Right ventricle myocardium inferior (tissue), 1 donor: ENCODE results near the gene ACOXL. TPM values are rescaled to one million over a fixed set of nuclear protein-coding genes. Genes with fewer than 3 reads are reported as not detected.

ENCODE experiments used
- ATAC-seq: fragments of 200-7000 bp; cut with Tn5 transposase; one replicate; pipeline ENCODE4 v1.9.1; 2020; ENCODE audit warnings: mild to moderate bottlenecking, moderate library complexity
- DNase-seq: peaks from one replicate; pipeline ENCODE4 v3.0.0; 2021; ENCODE audit errors: missing footprints
- intact Hi-C: fragments of 100-400 bp; cut with DNase I; formaldehyde crosslinking; loops from one replicate; pipeline ENCODE4 v1.11.0; 2022
- total RNA-seq: library from RNA; stranded (reverse); fragmentation: NEBNext Ultra II Directional; extraction: Animal tissue kit (Norgen Biotek cat#: 25700); gene quantifications from one replicate; pipeline ENCODE4 v1.2.1, GENCODE V29; 2021
- donor health status: DM: no; HTN: yes; CAD: no; lungs with severe emphysema.

ACOXL gene
- total RNA-seq, 1 donor from 2014 or later, result not detected

DNA sequence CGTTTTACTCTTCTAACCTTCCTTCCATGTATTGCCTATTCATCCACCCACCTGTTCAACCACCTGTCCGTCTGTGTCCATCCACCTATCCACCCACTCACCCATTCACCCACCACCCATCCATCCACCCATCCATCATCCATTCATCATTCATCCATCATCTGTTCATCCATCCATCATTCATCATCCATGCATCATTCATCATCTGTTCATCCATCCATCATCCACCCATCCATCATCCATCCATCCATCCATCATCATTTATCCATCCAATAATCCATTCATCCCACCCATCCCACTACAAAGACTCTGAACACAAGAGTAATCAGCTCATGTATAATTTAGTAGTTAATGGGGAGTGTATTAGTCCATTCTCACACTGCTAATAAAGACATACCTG, 78.0 kb downstream of the ACOXL start:
- ATAC-seq (no peak), DNase-seq (no peak)
- intact Hi-C loops, result loop anchor here (10.0 kb wide), 1 partner anchor 314 kb away; the partner anchor contains the start of gene BCL2L11

DNA sequence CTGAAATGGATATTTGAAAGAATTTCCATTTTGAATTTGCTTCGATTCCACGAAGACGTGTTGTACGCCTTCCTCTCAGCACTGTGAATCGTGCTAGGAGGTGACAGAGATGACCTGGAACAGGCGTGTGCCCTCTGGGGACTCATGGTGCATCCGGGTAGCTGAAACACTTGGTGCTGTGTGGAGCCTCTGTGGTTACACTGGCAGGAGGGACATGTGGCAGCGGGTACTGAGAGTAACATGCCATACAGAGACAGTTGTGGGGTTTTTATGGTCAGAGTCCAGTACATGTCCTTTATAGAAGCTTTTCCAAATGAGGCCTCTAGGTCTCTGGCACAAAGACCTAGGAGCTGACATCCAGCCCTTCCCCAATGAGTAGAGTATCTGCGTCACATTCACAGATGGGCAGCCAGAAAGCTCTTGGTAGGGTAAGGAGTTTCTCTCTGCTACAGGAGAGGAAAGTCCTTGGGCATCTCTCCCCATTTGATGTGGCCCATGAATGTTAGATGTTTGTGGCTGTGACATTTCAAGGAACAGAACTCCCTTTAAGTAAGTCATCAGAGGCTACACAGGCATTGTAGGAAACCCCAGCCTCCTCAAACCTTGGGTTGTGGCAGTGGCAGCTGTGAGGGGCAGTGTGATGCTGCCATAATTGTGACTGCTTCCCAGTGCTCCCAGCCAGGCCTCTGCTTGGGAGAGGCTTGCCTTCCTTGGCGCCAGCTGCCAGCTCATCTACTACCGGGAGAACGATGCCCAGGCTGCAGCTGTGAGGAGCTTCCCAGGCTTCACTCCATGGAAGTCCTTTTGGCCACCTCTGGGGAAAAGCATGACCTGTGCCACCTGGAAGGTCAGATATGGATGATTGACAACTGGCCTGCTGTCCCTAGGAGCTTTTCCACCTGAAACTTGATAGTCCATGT, 80.6 kb downstream of the ACOXL start:
- intact Hi-C loops, result loop anchor here (10.0 kb wide), 1 partner anchor 312 kb away; the partner anchor contains the start of gene BCL2L11
- DNase-seq (no peak), ATAC-seq (no peak)

DNA sequence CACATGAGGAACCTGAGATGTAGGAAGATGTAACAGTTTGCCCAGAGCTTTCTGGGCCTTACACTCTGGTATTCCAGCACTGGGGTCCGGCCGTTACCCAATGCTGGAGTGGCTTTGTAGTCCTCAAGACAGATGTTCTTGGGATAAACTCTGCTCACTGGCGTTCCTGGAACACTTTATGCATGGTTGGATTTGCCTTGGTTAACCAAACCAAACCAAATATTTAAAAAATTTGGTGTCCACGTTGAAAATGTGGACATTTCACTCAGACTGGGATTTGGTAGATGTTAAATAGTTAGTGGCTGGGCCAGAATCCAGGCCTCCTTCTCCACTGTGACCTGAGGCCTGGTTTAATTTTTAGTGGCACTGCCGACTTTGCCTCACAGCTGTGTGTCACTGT, 81.5 kb downstream of the ACOXL start:
- no peak for ATAC-seq
- intact Hi-C loops, result loop anchor here (10.0 kb wide), 1 partner anchor 311 kb away; the partner anchor contains the start of gene BCL2L11
- no peak for DNase-seq

DNA sequence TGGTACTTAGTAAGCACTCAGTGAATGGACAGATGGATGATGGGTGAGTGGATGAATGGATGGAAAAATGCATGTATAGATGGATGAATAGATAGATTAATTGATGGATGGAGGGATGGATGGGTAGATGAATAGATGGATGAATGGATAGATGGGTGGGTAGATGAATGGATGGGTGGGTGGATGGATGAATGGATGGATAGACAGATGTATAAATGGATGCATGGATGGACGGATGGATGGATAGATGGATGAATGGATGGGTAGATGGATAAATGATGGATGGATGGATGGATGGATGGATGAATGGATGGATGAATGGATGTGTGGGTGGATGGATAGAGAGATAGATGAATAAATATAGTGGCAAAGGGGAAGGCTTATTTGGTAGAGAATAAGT, 83.6 kb downstream of the ACOXL start:
- DNase-seq (no peak), ATAC-seq (no peak)
- intact Hi-C loops, result loop anchor here (10.0 kb wide), 1 partner anchor 309 kb away; the partner anchor contains the start of gene BCL2L11

DNA sequence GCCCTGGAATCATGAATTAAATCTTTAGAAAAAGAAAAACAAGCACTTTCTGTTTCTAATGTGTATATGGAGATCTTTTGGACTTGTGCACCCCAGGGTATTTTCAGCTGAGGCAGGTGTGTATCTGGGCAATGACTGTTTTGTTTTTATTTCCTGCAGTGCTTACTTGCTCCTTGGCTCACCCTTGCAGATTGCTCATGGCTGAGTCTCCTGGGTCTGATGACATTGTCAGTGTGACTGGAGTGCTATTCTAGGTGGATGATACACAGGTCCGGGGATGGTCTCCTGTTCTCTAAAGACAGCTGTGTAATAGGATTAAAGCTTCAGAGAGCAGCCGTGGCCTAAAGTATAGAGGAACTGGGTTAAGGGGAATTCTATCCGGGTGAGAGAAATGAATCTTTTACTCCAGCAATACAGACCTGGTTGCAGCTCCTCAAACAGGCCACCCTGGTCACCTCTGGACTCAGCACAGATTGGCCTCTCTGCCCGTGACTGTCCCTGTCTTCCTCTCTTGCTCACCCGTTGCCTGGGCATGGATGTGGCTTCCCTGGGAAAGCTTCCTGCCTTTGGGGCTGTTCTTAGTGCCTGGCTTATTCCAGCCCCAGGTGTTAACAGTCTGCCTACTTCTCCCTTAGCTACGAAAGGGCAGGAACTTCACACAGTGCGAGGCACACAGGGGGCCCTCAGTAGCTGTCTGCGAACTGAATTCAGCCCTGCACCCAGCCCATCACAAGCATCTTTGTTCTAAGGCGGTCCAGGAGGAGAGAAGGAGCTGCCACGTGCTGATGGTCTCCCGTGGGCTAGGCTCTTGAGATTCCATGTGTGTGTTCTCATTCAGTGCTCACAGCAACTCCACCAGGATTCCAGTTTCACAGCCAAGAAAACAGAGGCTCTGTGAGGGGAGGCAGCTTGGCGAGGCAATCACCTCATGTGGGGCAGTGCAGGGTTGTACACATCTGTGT, 84.3 kb downstream of the ACOXL start:
- ATAC-seq, result no peak
- intact Hi-C loops, result loop anchor here (10.0 kb wide), 1 partner anchor 308 kb away; the partner anchor contains the start of gene BCL2L11

DNA sequence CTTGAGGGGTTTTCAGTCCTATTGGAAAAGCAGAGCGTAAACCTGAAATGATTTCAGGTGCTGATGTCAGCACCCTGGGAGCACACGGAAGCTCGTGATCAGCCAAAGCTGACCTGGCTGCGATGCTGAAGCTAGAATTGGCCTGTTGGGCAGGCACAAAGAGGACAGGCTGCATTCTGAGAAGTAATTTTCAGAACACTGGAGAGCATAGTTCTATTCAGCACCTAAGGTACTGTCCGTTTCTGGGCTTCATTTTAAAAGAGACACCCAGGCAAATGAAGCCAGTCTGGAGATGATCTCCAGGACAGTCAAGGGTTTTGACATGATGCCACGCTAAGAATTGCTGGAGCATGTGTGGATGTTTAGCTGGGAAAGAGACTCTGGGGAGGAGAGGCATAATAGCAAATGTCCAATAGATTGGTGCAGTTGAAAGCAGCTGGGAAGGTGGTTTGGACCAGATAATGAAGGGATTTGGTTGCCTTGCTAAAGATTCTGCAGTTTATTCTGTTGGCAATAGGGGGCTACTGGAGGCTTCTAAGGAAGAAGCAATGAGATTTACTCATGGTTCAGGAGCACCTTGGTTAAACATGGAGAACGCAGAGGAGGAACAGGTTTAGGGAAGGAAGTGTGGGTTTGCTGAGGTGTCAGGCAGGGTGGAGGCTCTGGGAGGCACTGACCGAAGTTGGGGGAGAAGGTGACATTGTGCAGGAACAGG, 86.6 kb downstream of the ACOXL start:
- no peak for DNase-seq
- ATAC-seq, result no peak
- intact Hi-C loops, result loop anchor here (10.0 kb wide), 1 partner anchor 306 kb away; the partner anchor contains the start of gene BCL2L11

More for the DNA sequence above, 84.3 kb downstream of the ACOXL start:
- no peak for DNase-seq

DNA sequence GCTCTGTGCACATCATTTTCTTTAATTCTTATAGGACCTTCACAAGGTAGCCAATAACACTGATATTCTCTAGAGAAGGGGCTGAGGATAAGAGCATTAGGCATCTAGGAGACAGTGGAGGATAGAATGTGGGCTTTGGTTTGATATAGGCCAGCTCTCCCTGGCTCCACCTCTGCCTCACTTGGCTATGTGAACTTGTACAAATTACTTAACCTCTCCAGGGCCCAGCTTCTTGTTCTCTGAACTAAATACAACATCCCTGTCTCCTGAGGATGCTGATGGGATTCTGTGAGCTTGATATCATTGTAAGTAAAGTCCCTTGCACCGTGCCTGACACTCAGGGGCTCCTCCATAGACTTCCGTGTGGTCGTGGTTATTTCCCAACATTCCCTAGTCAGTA, 87.3 kb downstream of the ACOXL start:
- ATAC-seq, result no peak
- intact Hi-C loops, result loop anchor here (10.0 kb wide), 1 partner anchor 305 kb away; the partner anchor contains the start of gene BCL2L11
- DNase-seq, result no peak

DNA sequence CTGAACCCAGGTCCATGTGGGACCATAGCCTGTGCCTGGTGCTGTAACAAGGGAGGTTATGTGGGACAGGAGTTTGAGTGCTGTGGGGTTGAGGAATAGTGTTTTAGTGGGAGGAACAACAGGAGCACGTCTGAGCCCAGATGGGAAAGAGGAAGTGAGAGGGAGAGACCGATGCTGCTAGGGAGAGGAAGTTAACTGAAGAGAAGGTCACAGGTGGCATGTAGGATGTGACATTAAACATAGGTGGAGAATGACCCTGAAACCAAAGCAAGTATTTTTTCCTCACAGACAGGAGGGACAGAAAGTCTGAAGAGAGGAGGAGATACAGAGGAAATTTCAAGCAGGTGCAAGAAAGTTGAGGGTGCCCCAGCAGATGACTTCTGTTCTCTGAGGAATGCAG, 87.8 kb downstream of the ACOXL start:
- ATAC-seq (no peak), DNase-seq (no peak)
- intact Hi-C loops, result no loop called here

DNA sequence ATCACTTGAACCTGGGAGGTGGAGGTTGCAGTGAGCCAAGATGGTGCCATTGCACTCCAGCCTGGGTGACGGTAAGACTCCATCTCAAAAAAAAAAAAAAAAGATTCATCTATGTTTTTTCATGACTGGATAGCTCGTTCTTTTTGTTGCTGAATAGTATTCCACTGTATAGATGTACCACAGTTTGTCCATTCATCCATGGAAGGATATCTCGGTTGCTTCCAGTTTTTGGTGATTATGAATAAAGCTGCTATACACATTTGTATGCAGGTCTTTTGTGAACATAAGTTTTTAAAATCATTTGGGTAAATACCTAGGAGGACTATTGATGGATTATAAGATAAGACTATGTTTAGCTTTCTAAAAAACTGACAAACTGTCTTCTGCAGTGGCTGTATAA, 90.8 kb downstream of the ACOXL start:
- ATAC-seq, result no peak
- DNase-seq, result no peak
- intact Hi-C loops, result no loop called here

DNA sequence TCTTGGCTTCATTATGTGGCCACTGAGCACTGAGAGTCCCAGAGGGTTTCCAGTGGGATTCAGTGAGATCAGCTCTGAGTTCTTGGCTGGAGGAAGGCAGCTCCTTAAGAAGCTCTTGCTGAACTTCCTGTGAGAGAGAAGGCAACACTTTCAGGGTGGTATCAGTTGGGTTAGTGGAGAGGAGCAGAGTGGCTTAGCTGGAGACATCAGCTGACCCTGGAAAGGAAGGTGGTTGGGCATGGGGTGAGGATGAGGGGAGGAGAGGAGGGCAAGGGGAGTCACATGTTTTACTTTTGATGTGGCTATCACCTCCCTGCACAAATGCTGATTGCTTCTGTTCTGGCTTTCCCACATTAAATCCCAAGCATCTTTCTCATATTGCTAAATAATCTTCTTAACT, 95.1 kb downstream of the ACOXL start:
- DNase-seq (no peak), ATAC-seq (no peak)
- intact Hi-C loops, result no loop called here

DNA sequence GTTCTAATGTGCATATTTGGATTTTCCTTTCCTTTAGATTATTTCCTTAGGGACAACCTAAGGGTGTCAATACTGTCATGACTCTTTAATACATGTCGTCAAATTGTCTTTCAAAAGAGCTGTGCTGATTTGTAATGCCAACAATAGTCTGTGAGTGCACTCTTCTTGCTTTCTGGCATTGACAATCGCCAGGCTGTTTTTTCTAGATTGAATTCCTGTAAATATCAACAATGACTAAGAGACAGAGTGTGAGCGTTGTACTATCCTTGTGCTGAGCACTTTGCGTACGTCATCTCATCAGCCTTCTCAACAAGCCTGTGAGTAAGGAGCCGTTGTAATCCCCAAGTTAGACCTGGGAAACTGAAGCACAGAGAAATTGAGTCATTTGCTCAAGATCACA, 96.0 kb downstream of the ACOXL start:
- ATAC-seq (no peak), DNase-seq (no peak)
- intact Hi-C loops, result no loop called here

DNA sequence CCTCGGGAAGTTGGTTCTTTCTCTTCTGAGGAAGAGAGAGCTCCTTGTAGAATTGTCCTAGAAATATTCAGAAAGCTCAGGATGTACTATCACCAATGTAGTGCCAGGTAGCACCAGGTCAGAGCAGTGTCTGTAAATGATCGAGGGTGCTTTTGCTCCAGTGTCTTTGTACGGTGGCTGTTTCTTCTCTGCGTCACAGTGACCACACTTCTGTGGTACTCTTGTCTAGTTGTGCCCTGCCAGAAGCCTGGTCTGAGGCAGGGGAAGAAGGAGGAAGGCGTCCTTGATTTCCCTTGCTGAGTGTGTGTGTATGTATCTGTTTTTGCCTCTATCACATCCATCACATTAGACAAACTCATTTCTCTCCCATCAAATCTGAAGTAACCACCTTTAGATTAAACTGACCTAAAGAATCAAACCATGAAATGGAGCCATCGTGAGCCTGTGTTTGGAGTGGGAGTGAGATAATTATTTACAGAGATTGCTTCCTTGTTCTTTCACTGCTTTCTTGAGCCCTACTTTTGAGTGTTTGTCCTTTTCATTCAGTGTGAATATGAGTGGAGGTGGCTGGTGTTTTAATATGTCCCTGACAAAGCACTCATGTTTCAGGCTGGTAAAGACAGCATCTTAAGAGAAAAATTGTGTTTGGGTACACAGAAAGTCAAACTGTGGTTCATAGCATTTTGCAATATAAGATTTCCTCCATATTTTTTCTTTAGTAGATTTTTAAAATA, 97.2 kb downstream of the ACOXL start:
- no peak for DNase-seq
- no peak for ATAC-seq
- intact Hi-C loops, result no loop called here

DNA sequence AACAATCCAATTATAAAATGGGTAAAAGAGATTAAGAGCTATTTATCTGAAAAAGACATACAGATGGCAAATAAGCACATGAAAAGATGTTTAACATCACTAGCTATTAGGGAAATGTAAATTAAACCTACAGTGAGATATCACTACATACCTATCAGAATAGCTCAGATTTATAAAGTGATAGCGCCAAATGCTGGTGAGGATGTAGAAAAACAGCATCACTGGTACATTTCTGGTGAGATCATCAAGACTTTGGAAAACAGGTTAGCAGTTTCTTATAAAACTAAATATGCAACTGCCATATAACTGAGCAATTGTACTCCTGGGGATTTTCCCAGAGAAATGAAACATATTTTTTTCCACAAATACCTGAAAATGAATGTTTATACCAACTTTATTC, 100.4 kb downstream of the ACOXL start:
- DNase-seq (no peak), ATAC-seq (no peak)
- intact Hi-C loops, result no loop called here

DNA sequence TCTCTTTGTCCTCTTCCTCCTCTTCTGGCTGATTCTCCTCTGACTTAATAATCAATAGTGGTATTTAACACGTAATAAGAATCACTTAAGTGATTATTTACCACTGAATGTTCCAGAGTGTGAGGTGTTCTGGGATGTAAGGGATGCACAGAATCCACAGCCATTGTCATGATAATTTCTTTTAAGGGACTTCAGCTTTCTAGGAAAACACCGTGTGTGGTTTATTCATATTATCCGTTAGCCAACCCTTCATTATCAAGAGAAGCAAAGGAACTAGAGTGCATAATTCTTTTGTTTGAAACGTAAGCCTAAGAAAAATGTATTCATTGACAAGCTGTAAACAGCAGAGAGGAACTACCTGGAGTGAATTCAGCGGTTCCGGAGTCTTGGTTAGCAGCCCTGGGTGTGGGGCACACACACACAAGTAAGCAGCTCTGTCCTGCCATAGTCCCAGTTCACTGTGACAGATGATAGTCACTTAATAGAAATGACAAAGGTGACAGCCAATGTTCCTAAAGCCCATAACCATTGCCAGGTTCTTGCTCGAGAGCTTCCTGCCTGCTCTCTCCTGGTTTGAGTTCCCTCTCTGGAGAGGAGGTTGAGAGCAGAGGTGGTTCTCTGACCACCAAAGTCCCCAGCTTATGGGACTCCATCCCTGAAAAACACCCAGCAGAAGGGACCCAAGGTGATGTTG, 101.9 kb downstream of the ACOXL start:
- DNase-seq, result no peak
- intact Hi-C loops, result no loop called here
- no peak for ATAC-seq

DNA sequence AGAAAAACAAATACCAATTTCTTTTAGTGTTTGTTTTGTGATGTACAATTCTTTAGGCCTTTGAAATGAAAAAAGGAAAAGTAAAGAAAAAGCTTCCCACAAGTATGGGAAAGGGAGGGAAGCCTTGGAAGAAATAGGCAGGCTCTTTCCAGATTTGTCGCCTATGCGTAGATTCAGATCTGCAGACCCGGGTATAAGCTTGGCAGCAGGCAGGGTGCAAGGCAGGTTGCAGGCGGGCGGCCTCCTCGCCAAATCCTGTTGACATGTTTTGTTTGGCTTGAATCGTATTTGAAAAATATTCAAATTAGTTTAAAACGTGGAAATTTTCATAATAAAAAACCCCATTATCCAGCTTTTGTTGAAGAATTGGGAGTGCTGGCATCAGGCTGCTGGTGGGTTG, 104.3 kb downstream of the ACOXL start:
- intact Hi-C loops, result no loop called here
- DNase-seq, result no peak
- no peak for ATAC-seq

DNA sequence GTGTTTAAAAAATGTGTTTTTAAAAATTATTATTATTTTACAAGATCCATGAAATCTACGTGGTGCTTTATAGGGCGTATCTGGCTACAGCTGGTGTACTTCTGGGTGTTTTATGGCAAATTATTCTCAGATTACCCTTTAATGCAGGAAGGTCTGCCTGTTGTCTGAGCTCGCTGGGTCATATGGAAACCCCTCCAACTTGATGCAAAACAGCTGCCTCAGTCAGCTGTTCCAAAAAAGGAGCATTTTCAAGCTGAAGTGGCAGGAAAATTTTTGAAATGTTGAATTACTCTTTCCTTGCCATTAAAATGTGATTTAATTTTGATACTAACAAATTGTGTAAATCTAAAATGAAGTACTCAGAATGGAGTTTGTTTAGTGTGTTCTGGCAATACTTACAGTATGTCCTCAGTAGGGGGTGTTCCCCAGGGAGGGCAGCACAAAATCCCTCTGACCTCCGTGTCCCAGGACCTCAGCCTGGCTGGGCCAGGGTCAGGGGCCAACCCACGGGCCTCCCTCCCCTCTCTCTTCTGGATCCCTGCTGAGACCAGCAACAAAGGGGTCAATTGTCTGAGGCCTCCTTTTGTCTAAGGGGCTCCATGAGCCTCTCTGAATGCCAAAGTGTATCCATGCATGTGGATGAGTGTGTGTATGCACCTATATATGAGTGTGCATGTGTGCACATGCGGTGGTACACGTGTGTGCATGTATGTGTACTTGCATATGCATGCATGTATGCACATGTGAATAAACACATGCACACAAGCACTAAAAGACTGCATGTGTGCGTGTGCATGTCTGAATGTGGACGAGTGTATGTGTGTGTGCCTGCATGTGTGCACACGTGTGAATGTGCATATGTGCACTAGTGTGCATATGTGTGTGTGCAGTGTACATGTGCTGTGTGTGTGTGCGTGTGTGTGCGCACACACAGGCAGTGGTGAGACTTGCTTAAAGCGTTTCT, 105.4 kb downstream of the ACOXL start:
- no peak for DNase-seq
- intact Hi-C loops, result no loop called here
- peak; percentile 13 for ATAC-seq
